GM08714 (cell line): ENCODE measurements around the gene SPP2.

ENCODE experiments used
- H3K4me3 ChIP-seq: fragments of 200-500 bp; sonication (Bioruptor generic); 2 replicates; pipeline ENCODE4 v1.5.1; 2014; ENCODE audit warnings: mild to moderate bottlenecking, low read length, inconsistent platforms
- ZNF274 ChIP-seq: IDR thresholded peaks from 2 replicates; pipeline ENCODE4 v1.6.1; 2012; ENCODE audit warnings: mild to moderate bottlenecking, low read depth, low read length

The SPP2 gene

DNA sequence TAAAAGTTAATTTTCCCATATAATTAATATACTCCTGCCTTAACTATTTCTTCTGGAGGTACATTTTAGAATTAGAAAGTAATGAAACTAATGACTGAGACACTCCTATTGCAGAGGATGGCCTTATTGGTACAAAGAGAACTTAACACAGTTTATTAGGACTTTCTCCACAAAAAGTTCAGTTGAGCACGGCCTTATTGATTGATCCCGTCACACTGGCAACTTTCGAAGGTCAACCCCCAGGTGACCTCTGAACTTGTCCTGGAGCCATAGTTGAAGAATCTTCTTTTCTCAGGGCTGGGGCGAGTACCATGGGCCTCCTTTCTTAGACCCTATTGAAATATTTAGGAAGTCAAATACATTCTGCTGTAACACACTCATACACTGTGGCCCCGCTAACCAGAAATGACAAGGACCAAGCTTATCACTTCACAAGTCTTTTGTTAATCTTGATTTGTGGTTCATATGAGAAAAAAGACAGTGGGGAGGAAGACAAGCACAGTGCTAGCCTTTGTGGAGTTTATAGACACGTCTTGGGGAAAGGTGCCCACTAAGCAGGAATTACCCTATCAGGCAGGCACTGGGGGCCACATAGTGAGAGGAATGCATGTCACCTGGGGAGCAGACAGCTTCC, 11.2 kb downstream of the SPP2 start:
- H3K4me3 ChIP-seq, result no peak overlapping the region
- TF ChIP-seq ZNF274, result no peak

DNA sequence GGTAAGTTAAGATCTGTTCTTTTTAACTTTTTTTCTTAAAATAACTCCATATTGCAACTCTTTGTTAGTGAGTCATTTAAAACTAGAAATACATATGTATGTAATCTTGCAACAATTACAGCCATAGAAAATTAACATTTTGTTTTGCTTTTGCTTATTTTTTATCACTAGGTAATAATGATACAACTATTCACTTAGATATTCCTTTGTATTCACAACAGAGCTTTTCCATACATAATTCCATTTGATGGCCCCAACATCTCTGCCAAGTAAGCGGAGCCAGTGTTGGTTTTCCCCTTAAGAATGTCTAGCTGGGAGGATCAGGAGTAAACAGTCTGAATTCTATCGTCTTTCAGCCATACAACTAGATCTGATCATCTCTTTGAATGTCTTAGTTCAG, 16.1 kb downstream of the SPP2 start:
- no peak overlapping the region for H3K4me3 ChIP-seq
- TF ChIP-seq ZNF274, result no peak

DNA sequence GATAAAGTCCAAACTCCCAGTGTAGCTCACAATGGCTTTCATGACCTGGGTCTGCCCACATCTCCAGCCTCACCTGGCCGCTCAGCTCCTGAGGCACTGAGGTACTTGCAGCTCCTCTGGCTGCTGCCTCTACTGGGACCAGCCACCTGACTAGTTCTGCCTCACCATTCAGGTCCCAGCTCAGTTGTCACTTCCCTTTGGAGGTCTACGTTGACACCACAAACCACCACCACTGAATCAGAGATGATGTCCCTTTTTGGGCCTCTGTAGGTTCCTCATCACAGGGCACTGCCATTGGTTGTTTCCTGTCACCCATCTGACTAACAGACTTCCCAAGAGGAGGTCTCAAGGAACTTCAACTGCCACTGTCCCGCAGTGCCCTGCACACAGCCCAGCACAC, 21.2 kb downstream of the SPP2 start:
- H3K4me3 ChIP-seq, result no peak overlapping the region
- TF ChIP-seq ZNF274, result no peak

- TF ChIP-seq ZNF274, result no peak
These were observed 22.0 kb downstream of the SPP2 start for GRCh38 chr2:234072454-234072853.

DNA sequence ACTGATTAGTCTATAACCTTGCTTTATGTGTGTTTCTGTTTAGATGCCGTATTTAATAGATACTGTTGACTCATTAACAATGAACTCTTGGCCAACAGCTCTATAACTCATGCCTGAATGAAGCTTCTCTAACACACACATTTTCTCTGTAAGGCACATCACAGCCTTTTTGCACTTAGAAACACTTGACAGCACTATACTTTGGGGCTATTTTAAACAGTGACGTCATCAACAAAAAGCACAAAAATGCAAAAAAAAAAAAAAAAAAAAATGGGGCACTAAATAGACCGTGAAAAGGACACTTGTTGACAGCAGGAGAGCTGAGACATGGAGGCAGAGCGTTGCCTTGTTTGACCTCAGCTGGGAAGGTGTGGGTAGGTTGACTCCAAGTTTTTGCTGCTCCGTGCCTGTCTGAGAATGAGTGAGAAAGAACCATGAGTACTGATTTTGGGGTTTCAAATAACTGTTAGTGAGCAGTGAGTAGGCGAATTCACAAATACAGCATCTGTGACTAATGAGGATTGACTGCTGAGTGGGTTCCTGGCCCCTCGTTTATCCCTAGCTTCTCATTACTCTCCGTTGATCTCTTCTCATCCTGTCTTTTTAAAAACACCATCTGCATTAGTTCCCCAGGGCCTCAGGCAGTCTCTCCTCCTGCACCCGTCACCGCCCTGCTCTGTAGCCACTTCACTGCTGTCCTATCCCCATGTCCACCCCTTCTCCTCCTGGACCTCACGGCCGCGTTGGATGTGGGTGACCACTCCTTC, 24.4 kb downstream of the SPP2 start:
- no peak overlapping the region for H3K4me3 ChIP-seq
- no peak for TF ChIP-seq ZNF274

More at GRCh38 chr2:234072454-234072853, 22.0 kb downstream of the SPP2 start:
- no peak overlapping the region for H3K4me3 ChIP-seq

DNA sequence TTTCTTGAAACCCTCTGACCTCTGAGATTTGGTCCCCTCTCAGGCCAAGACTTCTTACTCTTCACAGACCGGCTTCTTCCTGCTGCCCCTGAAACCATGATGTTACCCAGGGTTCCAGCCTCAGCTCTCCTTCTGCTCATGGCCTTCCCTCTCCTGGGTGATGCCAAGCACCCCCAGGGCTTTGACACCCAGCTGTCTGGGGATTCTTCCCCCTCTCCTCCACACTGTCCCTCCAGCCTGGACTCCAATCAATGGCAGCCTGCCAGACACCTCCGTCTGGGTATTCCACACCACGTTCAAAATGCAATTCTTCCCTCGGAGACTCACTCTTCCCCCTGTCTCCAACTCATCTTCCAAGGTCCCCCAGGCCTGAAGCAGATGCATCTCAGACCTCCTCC, 25.0 kb downstream of the SPP2 start:
- no peak for TF ChIP-seq ZNF274
- H3K4me3 ChIP-seq, result no peak overlapping the region

DNA sequence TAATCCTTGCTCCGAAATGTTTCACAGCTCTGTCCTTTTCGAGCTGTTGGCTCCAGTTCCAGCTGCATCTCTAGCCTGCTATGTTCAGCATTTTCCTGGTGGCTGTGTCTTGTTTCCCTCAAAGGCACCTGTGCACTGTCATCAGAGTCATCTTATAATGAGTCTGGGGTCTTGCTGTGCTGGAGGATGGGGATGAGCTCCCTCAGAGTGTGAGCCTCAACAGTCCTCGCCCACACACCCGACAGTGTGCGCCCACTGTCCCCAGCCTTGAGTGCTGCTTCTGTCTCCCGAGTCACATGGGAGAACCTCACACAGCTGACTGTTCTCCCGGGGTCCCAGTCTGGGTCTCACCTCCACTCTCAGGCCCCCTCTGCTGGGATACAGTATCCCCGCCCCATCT, 25.4 kb downstream of the SPP2 start:
- TF ChIP-seq ZNF274, result no peak
- no peak overlapping the region for H3K4me3 ChIP-seq

- no peak for TF ChIP-seq ZNF274
These were observed 25.9 kb downstream of the SPP2 start for GRCh38 chr2:234076451-234076850.

GRCh38 chr2:234078129-234078528, 27.6 kb downstream of the SPP2 start:
- no peak for TF ChIP-seq ZNF274
- H3K4me3 ChIP-seq, result no peak overlapping the region

More at GRCh38 chr2:234076451-234076850, 25.9 kb downstream of the SPP2 start:
- no peak overlapping the region for H3K4me3 ChIP-seq

- H3K4me3 ChIP-seq, result no peak overlapping the region
- no peak for TF ChIP-seq ZNF274
These were observed 31.7 kb downstream of the SPP2 start for GRCh38 chr2:234081970-234082822.

DNA sequence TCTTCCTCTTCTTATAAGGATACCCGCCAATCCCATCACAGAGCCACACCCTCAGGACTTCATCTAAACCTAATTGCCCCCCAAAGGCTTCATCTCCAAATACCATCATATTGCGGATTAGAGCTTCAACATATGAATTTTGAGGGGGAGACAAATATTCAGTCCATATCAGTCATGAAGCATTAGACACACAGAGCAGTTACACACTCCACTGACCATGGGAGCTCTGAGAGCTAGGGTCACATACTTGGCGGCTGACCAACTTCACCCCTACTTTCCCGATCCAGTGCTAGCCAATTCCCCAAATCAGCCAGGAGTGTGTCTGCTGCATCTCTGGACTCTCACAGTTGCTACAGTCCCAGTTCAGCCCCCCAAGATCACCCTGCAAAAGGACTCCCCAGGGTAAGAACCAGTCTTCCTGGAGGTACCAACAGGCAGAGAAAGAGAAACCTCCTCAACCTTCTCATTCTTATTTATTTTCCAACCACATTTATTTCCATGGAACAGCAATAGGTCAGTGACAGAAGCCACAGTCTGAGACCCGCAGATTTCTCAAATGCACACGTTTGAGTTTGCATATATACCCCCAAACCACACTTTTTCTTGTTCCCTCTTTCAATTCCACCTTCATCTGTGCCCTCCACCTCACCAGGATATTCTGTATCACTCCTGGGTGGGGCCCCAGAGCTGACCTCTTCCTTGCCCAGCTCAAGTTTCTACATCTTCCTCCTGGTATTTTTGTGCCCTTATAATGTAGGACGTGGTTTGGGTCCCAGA, 33.3 kb downstream of the SPP2 start:
- no peak overlapping the region for H3K4me3 ChIP-seq
- TF ChIP-seq ZNF274, result no peak

GRCh38 chr2:234091432-234091879, 41.0 kb downstream of the SPP2 start:
- no peak for TF ChIP-seq ZNF274
- no peak overlapping the region for H3K4me3 ChIP-seq

DNA sequence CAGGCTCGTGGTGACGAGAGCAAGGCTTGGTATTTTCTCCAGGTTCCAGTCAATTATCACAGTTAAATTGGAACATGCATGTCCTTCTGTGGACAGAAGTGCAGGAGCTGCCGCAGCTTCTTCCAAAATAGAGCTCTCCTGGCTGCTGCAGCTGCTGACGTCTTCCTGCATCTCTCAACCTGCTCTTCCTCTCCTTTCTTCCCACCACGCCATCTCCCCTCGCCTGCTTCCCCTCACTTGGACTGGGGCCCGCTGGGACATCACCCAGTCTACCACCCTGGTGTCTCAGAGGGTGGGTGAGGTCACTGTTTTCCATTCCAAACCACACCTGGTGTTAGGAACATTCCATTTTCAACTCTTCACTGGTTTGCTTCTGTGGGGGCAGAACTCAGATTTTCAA, 41.4 kb downstream of the SPP2 start:
- TF ChIP-seq ZNF274, result no peak
- H3K4me3 ChIP-seq, result no peak overlapping the region

DNA sequence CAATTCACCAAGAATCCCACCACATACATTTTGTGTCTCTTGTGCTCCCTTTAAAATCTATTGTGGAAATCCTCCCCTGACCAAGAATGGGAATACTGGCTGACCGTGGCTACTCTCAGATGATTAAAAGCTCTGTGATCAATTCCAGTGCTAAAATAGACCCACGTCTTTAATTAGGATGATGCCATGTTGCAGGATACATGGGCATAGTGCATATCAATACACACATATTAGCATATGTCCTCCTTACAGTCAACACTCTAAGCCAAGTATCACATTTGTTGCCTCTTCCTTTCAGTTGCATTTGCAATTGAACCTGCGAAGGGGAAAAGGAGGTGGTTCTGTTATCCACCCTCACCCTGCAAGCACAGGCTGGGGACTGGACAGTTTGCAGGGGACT, 41.8 kb downstream of the SPP2 start:
- TF ChIP-seq ZNF274, result no peak
- H3K4me3 ChIP-seq, result no peak overlapping the region
